ENCODE results near the gene ADRM1.

Gene ADRM1

DNA sequence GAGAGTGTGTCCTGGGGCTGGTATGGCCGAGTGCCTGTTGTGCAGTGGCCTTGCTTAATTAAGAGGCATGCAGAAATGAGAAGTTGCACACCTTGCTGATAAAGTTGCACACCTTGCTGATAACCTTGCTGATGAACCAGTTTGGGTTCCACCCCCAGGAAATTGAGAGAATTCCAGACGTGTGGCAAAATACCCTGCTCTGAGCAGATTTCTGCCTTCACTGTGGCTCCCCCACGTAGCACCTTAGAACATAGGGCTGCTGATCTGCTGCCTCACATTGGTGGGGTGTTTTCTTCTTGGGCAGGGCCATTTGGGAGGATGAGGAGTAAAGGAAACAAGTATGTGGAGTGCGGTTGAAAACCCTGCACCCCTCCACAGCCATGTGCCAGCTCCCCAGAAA, 22.5 kb upstream of the ADRM1 start:
- DNase-seq (ENCODE audit: low read depth in 3 of 3, low spot score in 1 of 3): no peak

DNA sequence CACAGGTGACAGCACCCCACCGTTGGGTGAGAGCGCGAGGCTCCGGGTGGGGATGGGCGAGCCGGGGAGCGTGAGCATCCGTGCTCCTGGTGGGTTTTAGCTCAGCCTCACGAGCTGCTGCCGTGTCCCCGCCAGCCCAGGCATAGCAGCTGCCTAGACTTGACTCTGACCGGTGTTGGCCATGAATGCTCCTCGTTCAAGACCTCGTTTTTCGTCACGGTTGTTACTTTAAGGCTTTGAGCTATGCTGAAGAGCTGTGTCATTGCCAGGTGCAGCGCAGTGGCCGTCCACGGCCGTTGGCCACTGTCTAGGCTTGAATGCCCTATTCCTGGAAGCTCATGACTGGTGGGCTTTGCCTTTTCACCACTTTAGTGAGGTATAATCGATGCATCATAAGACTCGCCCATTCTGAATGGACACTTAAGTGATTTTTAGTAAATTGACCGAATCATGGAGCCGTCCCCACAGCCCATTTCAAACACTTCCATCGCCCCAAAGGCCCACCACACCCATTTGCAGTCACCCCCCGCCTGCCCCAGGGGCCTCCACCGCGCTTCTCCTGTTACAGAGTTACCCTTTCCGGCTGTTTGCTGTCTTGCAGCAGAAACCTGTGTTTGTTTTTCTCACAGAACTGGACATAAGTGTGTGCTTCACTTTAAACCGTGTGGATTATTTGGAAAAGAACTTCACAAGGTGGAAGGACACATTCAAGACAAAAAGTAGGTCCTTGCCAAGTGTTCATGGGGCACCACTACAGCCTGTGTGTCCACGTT, 21.4 kb upstream of the ADRM1 start:
- no peak for DNase-seq (ENCODE audit: low read depth in 3 of 3, low spot score in 1 of 3)

DNA sequence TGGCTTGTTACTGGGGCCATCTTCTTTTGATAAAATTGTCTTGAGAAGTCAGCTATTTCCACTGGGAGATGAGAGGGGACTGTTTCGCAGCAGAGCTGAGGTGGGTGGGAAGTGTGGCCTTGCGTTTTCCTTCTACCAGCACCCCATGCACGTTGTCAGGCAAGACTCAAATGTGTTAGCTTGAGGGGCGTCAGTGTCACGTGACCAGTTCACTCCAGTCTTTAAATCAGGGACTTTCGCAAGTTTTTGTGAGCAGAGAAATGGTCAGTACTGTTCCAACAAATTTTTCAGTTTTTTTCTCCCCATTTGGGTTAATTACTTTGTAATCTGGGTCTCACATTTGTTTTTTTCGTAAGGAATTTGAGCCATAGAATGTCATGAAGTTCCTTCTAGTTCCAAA, 20.7 kb upstream of the ADRM1 start:
- DNase-seq (ENCODE audit: low read depth in 3 of 3, low spot score in 1 of 3): no peak

DNA sequence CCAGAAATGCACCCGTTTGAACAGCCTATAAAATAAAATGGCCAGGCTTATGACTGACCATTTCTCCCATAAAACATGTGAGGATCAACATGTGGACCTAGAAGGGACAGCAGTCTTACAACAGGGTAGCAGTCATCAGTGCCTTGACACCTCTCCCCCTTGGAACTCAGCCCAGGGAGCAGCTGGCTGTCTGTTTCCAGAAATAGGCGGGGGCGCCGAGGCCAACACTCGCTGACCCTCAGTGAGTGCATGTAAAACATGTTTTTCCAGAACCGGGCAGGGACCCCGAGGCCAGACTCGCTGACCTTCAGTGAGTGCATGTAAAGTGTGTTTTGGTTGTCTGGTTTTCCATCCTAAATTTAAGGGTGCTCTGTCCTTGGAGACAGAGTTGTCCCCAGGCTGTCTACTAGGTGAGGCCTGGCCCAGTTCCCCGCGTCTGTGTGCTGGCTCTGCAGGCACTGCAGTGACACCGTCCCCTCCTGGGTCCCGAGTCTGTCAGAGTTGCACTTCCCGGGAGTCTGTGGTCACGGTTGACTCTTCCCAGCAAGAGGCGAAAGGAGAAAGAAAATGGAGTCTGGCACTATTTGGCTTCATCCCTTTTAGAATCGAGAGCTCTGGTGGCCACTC, 19.8 kb upstream of the ADRM1 start:
- DNase-seq (ENCODE audit: low read depth in 3 of 3, low spot score in 1 of 3): no peak

DNA sequence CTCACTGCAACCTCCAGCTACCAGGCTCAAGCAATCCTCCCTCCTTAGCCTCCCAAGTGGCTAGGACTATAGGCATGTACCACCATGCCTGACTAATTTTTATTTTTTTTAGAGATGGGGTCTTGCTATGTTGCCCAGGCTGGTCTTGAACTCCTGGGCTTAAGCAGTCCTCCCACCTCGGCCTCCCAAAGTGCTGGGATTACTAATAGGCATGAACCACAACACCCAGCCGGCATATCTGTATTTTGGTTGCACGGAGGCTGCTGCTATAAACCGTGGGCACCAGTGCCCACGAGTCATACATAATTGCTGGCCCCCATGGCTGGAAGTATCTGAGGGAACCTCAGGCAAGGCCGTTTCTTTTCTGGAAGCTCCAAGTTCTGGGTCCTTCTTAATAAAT, 18.3 kb upstream of the ADRM1 start:
- no peak for DNase-seq (ENCODE audit: low read depth in 3 of 3, low spot score in 1 of 3)

DNA sequence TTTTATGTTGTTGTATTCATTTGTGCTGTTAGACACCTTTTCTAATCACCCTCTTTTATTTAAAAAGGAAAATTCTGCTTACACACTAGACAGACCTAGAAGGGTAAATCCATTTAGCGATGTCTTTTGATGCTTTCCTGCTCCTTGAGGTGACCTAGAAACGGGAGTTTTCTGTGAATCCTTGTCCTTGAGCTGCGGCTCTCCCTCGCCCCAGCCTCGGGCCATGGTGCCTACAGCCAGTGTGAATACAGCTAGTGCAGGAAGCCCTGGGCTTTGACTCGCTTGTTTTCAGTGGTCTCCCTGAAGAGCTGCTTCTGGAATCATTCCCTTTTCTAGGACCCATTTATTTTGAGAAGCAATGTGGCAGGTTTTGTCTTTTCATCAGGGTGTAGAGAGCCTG, 17.6 kb upstream of the ADRM1 start:
- no peak for DNase-seq (ENCODE audit: low read depth in 3 of 3, low spot score in 1 of 3)

DNA sequence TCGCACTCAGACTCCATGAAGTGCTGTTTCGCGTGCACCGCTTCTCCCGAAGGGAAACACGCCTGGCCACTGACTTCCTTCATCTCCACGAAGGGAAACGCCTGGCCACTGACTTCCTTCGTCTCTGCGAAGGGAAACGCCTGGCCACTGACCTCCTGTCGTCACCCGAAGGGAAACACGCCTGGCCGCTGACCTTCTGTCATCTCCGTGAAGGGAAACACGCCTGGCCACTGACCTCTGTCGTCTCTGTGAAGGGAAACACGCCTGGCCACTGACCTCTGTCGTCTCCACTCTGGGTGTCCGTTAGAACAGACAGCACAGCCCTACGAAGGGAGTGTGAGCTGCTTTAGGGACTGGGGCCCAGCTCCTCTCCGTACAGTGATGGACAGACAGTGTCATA, 17.1 kb upstream of the ADRM1 start:
- DNase-seq (ENCODE audit: low read depth in 3 of 3, low spot score in 1 of 3): no peak

DNA sequence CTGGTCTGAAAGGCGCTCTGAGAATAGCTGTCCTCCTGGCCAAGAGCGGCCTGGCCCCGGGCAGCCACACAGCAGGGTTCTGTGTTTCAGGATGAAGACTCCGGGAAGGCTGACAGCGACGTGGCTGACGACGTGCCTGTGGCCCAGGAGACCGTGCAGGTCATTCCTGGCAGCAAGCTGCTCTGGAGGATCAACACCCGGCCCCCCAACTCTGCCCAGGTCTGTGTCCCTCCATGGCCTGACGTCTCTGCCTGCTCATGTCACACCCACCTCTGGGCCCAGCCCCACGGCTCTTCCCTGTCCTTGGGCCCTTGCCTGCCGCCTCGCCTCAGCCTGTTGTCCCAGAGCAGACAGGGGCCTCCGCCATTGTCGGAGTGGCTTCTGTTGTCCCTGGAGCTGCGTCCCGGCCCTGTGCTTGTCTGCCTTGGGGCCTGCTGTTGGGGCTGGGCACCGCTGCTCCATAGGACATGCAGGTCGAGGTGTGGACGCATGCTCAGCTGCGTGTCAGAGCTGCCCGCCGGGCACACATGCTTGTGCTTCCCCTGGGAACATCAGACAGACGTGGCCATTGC, 16.2 kb upstream of the ADRM1 start:
- no peak for DNase-seq (ENCODE audit: low read depth in 3 of 3, low spot score in 1 of 3)

DNA sequence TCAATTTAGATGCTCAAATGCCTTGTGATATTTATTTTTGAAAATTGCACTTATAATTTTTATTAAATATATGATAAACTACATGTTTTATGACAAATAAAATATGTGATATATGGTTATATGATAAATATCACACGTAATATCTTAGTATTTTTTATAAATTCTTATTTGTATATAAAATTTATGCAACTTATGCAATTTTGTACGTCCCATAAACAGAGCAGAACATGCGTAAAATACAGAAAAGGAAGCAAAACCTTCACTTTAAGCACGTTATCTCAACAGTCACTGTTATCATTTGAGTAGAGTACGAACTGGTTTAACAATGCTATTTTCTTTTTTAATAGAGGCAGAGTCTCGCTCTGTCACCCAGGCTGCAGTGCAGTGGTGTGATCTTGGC, 15.7 kb upstream of the ADRM1 start:
- no peak for DNase-seq (ENCODE audit: low read depth in 3 of 3, low spot score in 1 of 3)

DNA sequence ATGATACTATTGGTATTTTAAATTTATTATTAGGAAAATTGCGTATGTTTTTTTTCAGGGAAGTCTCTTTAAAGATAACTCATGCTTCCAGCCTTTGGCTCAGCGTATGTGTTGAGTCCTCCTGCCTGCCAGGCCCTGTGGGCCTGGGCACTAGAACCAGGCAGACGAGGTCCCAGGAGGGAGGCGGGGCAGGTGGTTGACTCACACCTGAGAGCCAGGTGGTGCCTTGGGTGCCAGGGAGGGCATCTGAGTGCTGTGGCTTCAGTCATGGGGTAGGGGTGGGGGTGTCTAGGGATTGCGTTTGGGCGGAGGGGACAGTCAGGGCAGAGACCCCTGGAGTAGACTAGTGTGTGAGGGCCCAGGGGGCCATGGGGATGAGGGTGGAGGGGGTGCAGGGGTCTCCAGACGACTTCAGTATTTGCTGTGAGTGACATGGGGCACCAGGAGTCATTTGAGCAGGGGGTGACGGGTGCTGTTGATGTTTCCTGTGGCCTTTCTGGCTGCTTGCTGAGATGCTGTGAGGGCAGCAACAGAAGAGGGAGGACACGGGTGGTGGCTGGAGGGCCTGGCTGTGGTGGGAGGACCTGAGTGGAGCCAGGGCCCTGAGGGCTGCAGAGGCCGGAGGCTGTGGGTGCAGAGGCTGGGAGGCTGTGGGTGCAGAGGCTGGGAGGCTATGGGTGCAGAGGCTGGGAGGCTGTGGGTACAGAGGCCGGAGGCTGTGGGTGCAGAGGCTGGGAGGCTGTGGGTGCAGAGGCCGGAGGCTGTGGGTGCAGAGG, 14.8 kb upstream of the ADRM1 start:
- DNase-seq (ENCODE audit: low read depth in 3 of 3, low spot score in 1 of 3): no peak

DNA sequence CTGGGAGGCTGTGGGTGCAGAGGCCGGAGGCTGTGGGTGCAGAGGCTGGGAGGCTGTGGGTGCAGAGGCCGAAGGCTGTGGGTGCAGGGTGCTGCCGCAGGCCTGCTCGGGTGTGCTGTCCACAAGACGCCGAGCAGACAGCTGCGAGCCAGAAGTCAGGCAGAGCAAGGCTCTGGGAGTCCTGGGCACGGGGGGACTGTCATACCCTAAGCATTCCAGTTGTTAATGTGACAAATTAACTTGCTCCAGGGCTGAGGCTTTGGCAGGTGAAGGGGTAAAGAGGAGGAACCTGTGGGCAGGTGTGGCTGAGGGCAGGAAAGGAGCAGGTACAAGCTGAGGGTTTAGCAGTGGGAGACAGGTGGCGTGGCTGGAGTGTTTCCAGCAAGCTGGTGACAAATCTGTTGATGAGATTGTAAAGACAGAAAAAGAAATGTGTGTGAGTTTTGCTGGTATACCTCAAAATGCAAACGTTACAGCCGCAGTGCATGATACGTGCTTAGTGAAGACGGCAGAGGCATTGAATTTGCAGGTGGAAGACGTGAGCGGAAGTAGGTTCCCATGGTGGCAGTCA, 14.2 kb upstream of the ADRM1 start:
- DNase-seq (ENCODE audit: low read depth in 3 of 3, low spot score in 1 of 3): no peak

DNA sequence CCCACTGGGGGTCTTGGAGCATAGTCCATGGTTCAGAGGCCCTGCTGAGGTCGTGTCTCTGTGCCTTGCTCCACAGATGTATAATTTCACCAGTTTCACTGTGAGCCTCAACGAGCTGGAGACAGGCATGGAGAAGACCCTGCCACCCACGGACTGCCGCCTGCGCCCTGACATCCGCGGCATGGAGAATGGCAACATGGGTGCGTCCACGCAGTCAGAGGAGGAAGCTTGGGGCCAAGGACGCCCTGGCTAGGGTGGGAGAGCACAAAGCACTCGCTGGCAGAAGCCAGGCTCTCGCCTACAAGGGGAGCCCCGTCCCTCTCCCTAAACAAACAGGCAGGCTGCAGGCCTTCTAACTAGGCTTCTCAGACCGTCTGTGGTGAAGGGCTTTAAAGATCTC, 13.7 kb upstream of the ADRM1 start:
- no peak for DNase-seq (ENCODE audit: low read depth in 3 of 3, low spot score in 1 of 3)

DNA sequence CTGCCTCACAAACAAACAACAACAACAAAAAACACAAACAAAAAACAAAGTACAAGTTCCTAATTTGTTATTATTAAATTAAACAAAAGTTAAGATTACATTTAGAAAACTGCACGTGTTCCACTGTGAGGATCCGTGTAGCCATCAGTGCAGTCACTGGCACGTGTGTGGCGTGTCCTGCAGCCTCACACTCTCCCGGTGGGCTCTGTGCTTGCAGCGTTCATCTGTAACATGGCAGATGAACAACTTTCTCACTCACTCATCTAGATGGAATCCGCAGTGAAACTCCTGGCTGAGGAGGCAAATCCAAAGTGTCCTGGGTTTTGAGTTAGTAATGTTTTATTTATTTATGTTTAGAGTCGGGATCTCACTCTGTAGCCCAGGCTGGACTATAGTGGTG, 12.9 kb upstream of the ADRM1 start:
- no peak for DNase-seq (ENCODE audit: low read depth in 3 of 3, low spot score in 1 of 3)

DNA sequence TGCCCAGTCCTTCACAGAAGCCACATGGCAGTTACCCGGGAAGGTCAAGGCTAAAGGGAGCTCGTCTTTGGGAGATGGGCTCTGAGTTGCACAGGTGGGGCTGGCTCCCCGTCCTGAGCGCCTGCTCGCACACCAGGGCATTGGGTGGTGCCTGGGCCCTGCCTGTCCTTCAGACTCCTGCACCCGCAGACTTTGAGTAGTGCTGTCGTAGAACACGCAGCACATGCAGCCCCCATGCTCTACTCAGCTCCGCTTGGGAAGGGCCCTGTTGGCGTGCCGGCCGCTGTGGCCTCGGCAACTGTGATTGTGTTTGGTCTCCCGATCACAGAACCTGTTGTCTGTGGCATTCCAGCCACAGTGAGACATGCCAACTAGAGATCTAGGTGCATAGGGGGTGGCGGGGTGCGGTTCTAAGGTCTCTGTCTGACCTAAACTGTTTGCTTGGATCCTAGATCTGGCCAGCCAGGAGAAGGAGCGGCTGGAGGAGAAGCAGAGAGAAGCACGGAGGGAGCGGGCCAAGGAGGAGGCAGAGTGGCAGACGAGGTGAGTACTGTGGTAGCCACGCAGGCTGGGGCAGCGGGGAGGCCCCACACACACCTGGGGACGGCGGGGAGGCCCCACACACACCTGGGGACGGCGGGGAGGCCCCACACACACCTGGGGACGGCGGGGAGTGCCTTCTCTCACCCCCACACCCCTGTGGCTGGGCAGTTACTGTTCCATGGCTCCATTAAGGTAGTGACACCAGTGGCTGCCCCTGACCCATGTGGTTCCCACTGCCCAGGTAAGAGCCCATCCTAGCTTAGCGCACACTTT, 11.3 kb upstream of the ADRM1 start:
- DNase-seq (ENCODE audit: low read depth in 3 of 3, low spot score in 1 of 3): no peak

DNA sequence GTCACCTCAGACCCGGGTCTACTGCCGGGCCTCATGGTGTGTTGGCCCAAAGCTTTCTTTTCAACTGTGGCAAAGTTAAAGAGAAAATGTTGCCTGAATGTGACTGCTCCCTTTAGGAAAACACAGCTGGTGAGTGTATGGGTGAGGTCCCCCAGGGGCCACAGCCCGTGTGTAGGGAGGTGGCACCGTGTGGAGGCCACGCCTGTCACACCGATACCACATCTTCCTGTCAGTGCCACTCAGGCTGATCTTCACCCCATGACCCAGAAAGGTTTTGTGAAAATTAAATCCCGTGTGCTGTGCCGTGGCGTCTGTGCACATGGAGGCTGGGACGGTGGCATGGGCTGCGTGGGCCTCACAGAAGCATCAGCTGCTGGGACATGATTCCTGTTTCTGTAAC, 10.7 kb upstream of the ADRM1 start:
- DNase-seq (ENCODE audit: low read depth in 3 of 3, low spot score in 1 of 3): no peak

DNA sequence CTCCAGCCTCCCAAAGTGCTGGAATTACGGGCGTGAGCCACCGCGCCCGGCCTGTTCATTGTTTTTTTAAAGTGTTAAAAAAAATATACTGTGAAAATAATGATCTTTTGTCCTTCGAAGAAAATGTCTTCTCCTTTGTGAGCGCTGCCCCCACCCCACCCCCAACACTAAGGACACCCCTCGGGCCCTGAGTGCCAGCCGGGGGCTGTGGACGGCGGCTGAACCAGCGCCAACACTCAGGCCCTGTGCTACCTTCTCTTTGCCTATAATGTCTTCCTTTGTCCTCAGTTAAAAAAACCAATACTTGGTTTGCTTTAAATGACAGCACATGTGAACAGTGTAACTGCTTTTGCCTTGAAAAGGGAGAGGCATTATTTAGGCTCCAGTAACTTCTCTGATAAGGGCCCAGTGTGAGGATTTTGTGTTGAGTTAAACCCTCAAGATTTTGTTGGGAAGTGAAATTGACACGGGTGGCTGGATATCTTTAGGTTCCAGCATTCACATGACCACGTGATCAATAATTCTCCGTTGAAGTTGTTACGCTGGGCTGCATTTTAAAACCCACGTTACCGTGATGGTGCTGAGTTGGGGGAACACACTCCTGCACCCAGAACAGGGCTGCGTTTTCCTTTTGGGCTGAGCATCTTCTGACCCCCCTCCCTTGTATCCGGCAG, 9.5 kb upstream of the ADRM1 start:
- DNase-seq (ENCODE audit: low read depth in 3 of 3, low spot score in 1 of 3): no peak

DNA sequence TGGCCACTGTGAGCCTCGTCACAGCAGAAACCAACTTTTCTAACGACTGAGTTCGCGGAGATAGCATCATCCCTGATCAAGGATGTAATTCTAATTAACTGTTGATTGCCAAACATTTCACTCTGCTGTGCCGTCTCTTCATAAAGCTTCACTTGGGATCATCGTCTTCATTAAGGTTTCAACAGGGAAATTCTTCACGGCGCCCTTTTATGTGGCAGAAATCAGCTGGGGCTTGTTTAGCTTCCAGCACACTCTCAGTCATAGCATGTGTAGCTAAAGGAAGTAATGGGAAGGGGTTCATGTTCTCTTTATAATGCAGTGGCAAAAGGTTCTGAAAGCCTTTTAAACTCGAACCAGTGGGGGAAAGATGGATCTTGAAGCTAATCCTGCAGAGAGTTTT, 8.9 kb upstream of the ADRM1 start:
- no peak for DNase-seq (ENCODE audit: low read depth in 3 of 3, low spot score in 1 of 3)

DNA sequence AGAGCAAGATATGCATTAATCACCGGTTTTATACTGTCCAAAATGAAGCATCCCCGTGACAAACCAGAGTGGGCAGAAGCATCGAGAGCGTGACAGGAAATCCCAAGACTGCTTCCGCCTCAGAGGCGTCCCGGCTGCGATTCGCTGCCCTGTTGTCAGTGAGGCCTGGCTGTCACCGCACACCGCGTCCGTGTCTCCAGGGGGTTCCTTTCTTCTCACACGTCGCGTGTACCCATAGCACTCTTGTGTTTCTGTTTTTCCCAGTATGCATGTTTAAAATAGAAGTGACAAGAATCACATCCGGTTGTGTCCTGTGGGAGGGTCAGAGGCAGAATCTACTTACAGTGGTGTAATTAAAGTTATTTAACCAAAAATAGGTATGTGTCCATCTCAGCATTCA, 8.3 kb upstream of the ADRM1 start:
- no peak for DNase-seq (ENCODE audit: low read depth in 3 of 3, low spot score in 1 of 3)

DNA sequence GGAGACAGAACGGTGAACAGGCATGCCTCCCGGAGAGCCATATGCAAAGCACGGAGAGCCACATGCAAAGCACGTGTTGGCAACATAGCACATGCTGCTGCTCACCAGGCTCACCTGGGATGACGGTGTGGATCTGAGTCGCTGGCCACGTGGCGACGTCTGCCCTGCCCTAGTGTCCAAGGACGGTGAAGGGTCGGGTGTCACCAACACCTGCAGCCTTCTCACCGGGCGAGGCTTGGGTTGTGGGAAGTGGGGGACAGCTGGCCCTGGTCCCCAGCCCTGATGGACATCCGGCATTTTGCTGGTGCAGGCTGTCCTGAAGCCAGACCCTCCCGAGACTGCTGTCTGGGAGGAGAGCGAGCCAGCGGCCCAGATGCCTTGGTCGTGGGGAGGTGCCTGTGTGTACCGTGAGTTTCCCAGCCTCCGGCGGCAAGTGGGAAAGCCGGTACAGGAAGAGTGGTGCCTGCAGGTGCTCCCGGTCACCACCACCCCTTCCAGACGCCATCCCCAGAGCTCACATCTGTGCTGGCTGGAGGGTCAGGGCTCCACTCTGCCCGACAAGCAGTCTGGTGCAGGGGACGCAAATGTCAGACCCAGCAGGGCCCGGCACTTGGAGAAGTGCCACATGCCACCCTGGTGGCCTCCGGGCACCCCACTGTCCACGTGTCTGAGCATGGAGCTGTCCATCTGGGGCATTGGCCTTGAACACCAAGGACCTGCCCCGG, 5.9 kb upstream of the ADRM1 start:
- DNase-seq (ENCODE audit: low read depth in 3 of 3, low spot score in 1 of 3): no peak

All from stimulated activated CD4-positive, alpha-beta T cell treated with anti-CD3 and anti-CD28 coated beads, TNF-alpha, amount 100 ng/mL, for 1 hour (primary cell).